Fibroblast of the aortic adventitia (primary cell): Measurements from ENCODE around the gene SYCP3. TPM values are rescaled to one million over a fixed set of nuclear protein-coding genes. Genes with fewer than 3 reads are reported as not detected.
"Not testable (repeated sequence)": the region's sequence is repeated elsewhere in the genome, so short reads cannot be mapped to it uniquely, and the experiment has no call there.

Experiments
- DNase-seq: peaks from one replicate; pipeline ENCODE4 v3.0.0-alpha.2; 2010; ENCODE audit warnings: low read depth
- H3K4me3 ChIP-seq: 2 replicates; pipeline ENCODE4 v1.5.1; 2011; ENCODE audit warnings: low read depth, mild to moderate bottlenecking, control low read depth, low read length, moderate library complexity
- total RNA-seq: library from RNA; depleted of rRNA; stranded (reverse); fragments of >200 nt; gene quantifications from 2 replicates; pipeline ENCODE4 v1.2.3, GENCODE V29; 2012; ENCODE audit warnings: low replicate concordance
- TF ChIP-seq, protein P1 (sequence below): IDR thresholded peaks from 2 replicates; pipeline ENCODE4 v1.5.1; 2011; ENCODE audit warnings: mild to moderate bottlenecking, low read length, control low read depth, inconsistent platforms; ENCODE audit not compliant: insufficient read depth

Gene SYCP3
- total RNA-seq, 1 donor, result 0.18 TPM

DNA sequence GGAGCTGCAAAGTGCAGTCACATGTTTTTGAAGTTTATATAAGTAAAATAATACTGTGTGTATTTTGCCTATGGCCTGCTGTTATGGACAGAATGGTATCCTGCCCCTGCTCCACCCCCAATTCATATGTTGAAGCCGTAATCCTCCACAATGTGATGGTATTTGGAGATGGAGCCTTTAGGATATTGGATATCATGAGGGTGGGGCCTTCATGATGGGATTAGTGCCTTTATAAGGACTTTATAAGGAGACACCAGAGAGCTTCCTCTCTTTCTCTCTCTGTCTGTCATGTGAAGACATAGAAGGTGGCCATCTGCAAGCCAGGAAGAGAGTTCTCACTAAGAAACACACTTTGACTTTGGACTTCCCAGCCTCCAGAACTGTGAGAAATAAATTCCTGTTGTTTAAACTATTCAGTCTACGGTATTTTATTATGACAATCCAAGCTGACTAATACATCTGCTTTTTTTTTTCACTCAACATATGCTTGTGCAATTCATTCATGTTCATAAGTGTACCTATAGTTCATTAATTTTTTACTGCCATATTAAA is 44.9 kb downstream of the SYCP3 start:
- TF ChIP-seq, protein P1, sequence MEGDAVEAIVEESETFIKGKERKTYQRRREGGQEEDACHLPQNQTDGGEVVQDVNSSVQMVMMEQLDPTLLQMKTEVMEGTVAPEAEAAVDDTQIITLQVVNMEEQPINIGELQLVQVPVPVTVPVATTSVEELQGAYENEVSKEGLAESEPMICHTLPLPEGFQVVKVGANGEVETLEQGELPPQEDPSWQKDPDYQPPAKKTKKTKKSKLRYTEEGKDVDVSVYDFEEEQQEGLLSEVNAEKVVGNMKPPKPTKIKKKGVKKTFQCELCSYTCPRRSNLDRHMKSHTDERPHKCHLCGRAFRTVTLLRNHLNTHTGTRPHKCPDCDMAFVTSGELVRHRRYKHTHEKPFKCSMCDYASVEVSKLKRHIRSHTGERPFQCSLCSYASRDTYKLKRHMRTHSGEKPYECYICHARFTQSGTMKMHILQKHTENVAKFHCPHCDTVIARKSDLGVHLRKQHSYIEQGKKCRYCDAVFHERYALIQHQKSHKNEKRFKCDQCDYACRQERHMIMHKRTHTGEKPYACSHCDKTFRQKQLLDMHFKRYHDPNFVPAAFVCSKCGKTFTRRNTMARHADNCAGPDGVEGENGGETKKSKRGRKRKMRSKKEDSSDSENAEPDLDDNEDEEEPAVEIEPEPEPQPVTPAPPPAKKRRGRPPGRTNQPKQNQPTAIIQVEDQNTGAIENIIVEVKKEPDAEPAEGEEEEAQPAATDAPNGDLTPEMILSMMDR, result no peak
- no peak for DNase-seq
- H3K4me3 ChIP-seq, result no peak overlapping the region

DNA sequence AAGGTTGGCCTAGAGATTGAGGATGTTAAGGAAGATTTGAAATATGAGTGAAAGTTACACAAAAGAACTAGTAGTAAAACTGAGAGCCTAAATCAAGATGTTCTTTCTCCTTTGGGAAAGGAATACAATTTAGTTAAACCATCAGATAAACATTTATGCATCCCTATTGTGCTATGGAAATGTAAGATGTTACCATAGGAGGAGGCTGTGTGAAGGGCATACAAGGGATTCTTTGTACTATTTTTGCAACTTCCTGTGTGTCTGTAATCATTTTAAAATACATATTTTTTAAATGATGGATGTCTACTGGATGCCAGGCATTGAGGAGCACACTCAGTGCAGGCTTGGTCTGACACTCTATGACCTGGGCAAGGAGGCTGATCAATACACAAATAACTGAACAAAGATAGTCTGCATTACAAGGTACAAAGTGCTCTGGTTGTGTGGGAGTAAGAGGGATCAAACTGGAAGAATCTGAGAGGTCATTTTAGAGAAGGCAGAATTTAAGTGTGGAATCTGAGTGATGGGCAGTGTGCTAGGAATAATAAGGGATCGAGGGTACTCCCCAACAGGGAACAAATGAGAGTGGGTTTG is 47.7 kb downstream of the SYCP3 start:
- no peak overlapping the region for H3K4me3 ChIP-seq
- TF ChIP-seq, protein P1, result no peak
- DNase-seq, result no peak

DNA sequence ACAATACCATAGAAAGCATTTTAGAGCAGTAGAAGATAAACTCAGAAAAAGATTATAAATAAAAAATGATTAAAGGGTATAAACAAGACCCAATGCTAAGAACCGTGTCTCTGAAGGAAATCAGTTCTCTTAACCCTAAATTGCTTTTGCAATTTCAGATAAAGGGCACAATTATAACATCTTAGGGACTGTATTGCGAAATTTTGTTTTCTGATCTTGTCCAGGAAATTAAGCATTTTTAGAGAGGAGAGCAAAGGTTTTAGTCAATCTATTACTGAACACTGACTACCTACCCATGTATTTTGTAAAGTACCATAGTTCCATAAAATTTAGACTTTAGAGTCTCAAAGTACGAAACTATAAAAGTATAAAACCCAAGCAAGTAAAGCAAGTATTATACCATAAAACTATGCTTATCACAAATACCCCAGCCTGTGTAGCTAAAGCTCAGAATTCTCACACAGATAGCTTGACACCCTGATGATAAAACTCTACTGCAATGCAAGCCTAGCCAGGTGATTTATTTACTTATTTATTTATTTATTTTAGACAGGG is 48.6 kb downstream of the SYCP3 start:
- H3K4me3 ChIP-seq, result no peak overlapping the region
- no peak for DNase-seq
- TF ChIP-seq, protein P1, result no peak

DNA sequence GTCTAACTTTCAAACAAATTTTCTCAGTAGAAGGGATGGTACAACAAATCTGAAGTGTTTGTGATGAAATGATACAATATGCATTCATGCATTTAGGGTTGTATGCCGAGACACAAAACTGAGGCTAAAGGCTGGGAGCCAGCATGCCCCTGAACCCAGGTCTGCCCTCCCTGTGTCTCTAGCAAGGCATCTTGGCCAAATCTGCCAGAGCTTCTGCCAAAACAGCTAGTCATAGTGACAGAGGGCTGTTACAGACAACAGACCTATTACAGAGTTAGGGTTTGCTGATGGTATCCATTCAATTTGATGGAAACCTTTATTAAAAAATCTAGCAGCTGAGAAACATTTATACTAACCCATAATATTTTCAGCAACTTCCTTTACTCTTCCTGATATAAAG is 53.1 kb downstream of the SYCP3 start:
- H3K4me3 ChIP-seq, result no peak overlapping the region
- TF ChIP-seq, protein P1, result no peak
- DNase-seq, result no peak

DNA sequence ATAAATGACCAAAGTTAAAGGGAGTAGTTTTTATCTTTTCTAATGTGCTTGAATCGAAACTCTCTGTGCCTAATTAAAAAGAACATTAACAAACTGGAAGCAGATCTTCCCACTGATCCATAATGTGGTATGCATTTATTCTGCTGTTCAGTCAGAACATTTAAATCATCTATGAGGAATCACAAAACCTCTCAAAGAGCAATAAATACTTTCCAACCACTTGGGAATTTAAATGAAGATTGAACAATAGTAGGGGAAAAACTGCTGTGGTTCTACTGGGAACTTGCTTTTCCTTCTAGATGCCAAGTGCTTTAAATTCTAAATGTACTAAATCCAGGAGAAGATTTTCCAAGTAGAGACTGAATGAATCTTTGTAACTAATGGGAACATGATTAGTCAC is 54.2 kb downstream of the SYCP3 start:
- no peak overlapping the region for H3K4me3 ChIP-seq
- no peak for DNase-seq
- TF ChIP-seq, protein P1, result no peak

DNA sequence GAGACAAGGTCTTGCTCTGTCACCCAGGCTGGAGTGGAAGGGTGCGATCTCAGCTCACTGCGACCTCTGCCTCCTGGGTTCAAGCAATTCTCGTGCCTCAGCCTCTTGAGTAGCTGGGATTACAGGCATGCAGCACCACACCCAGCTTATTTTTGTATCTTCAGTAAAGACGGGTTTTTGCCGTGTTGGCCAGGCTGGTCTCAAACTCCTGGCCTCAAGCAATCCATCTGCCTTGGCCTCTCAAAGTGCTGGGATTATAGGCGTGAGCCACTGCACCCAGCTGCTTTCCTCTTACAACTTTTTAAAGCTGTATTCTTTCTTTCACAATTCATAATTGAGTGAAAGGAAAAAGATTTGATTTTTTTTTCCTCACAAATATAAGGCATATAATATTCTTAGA is 57.6 kb downstream of the SYCP3 start:
- not testable (repeated sequence) for H3K4me3 ChIP-seq, DNase-seq

DNA sequence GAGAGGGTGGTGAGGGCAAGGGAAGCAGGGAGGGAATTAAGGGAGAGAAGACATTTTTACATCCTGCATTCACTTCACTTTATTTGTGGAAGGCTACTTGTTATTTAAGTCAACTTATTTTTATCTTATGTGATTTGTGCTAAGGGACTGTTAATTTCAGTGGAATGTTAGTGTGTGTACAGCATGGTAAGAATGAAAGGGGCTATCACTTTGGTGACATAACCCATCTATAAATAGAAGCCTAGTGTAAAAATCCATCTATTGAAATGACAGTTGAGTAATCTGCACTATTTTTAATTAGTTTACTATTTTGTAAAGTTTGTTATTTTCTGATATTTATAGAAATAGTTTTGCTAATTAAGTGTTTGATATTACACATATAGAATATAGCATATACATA is 58.6 kb downstream of the SYCP3 start:
- TF ChIP-seq, protein P1, result no peak
- DNase-seq, result no peak
- no peak overlapping the region for H3K4me3 ChIP-seq
